IMR-90 (cell line): Measurements from ENCODE around the gene ZNF844.

Source experiments
- RCOR1 ChIP-seq: IDR thresholded peaks from 2 replicates; pipeline ENCODE4 v1.6.1; 2012; ENCODE audit warnings: mild to moderate bottlenecking, low read length, improper control_type of control experiment; ENCODE audit not compliant: insufficient replicate concordance
- SMC3 ChIP-seq: fragments of 150-350 bp; IDR thresholded peaks from 2 replicates; pipeline ENCODE4 v1.6.1; 2016; ENCODE audit warnings: low read depth, mild to moderate bottlenecking, antibody characterized with exemption, low read length, moderate library complexity
- USF2 ChIP-seq: fragments of 150-350 bp; IDR thresholded peaks from 2 replicates; pipeline ENCODE4 v1.6.1; 2017; ENCODE audit warnings: mild to moderate bottlenecking, antibody characterized with exemption, low read length, low read depth
- TF ChIP-seq, protein P1 (sequence below): conservative IDR thresholded peaks from 2 replicates; pipeline ENCODE4 v1.5.1; 2012; ENCODE audit warnings: mild to moderate bottlenecking, low read depth, low read length, improper control_type of control experiment

DNA sequence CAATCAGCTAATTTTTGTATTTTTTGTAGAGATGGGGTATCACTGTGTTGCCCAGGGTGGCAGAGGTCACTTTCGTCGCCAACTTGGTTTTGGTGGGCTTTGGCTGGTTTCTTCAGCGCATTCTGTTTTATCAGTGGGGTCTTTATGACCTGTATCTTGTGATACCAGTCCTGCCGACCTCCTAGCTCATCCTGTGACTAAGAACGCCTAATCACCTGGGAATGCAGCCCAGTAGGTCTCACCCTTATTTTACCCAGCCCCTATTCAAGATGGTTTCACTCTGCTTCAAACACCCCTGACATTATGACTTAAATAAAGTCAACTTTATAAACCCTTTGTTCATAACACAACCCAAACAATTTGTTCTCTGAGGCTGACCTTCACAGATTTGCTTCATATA lies 8.7 kb upstream of the ZNF844 start:
- TF ChIP-seq, protein P1, sequence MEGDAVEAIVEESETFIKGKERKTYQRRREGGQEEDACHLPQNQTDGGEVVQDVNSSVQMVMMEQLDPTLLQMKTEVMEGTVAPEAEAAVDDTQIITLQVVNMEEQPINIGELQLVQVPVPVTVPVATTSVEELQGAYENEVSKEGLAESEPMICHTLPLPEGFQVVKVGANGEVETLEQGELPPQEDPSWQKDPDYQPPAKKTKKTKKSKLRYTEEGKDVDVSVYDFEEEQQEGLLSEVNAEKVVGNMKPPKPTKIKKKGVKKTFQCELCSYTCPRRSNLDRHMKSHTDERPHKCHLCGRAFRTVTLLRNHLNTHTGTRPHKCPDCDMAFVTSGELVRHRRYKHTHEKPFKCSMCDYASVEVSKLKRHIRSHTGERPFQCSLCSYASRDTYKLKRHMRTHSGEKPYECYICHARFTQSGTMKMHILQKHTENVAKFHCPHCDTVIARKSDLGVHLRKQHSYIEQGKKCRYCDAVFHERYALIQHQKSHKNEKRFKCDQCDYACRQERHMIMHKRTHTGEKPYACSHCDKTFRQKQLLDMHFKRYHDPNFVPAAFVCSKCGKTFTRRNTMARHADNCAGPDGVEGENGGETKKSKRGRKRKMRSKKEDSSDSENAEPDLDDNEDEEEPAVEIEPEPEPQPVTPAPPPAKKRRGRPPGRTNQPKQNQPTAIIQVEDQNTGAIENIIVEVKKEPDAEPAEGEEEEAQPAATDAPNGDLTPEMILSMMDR = no peak
- TF ChIP-seq SMC3 = no peak
- no peak for TF ChIP-seq USF2
- TF ChIP-seq RCOR1 = no peak
